OCI-M1 (cell line): ENCODE results near the gene RBBP5.
A peak's percentile ranks its signal among the peaks of the same experiment; 100 is the strongest.

Experiments
- DNase-seq: peaks from one replicate; lab custom pipeline; 2025; lab: John Stamatoyannopoulos, UW

The RBBP5 gene

GRCh38 chr1:205121660-205122488 lies at the start of gene RBBP5:
RBBP5 (minus strand) TSS chr1:205121978; CDS start chr1:205121873, 105 bp downstream.
- peak; percentile 99 for DNase-seq

GRCh38 chr1:205171369-205171768 lies 49.6 kb upstream of the RBBP5 start:
- peak; percentile 54 for DNase-seq

- DNase-seq = peak; percentile 72
Observed at GRCh38 chr1:205170532-205171269, 48.9 kb upstream of the RBBP5 start.

- no peak for DNase-seq
Observed at GRCh38 chr1:205169248-205169647, 47.5 kb upstream of the RBBP5 start.

GRCh38 chr1:205168291-205168690 lies 46.5 kb upstream of the RBBP5 start:
- DNase-seq = no peak

- peak; percentile 31 for DNase-seq
Observed at GRCh38 chr1:205162301-205162700, 40.5 kb upstream of the RBBP5 start.

GRCh38 chr1:205161076-205161475 lies 39.3 kb upstream of the RBBP5 start:
- no peak for DNase-seq

GRCh38 chr1:205158048-205158616 lies 36.4 kb upstream of the RBBP5 start:
- DNase-seq = peak; percentile 75

- peak; percentile 30 for DNase-seq
Observed at GRCh38 chr1:205155665-205156377, 34.0 kb upstream of the RBBP5 start.

- no peak for DNase-seq
Observed at GRCh38 chr1:205152505-205152904, 30.7 kb upstream of the RBBP5 start.

GRCh38 chr1:205150651-205151428 lies 29.1 kb upstream of the RBBP5 start:
- no peak for DNase-seq

GRCh38 chr1:205147191-205147835 lies 25.5 kb upstream of the RBBP5 start:
- DNase-seq = no peak

GRCh38 chr1:205144751-205145150 lies 23.0 kb upstream of the RBBP5 start:
- DNase-seq = no peak

- no peak for DNase-seq
Observed at GRCh38 chr1:205144046-205144720, 22.4 kb upstream of the RBBP5 start.

GRCh38 chr1:205142102-205142469 lies 20.3 kb upstream of the RBBP5 start:
- DNase-seq = no peak

GRCh38 chr1:205141236-205142101 lies 19.7 kb upstream of the RBBP5 start:
- DNase-seq = peak; percentile 95

GRCh38 chr1:205140113-205140512 lies 18.3 kb upstream of the RBBP5 start:
- DNase-seq = no peak

- DNase-seq = no peak
Observed at GRCh38 chr1:205137901-205138300, 16.1 kb upstream of the RBBP5 start.

- no peak for DNase-seq
Observed at GRCh38 chr1:205133287-205133686, 11.5 kb upstream of the RBBP5 start.
